Right atrium auricular region (tissue), 2 donors: Measurements from ENCODE around the gene DKK3. TPM values are rescaled to one million over a fixed set of nuclear protein-coding genes. Genes with fewer than 3 reads are reported as not detected.
A peak's percentile ranks its signal among the peaks of the same experiment; 100 is the strongest.

Experiments
- DNase-seq: peaks from one replicate; pipeline ENCODE4 v3.0.0-alpha.2; 2019; ENCODE audit warnings: low spot score
- H3K27ac ChIP-seq, 2 donors: fragments of 200-600 bp; sonication (generic); 1 replicate in 1 of 2; 2 replicates in 1 of 2; pipeline ENCODE4 v1.5.1; 2016 to 2019
- H3K27me3 ChIP-seq, 2 donors: fragments of 200-600 bp; sonication (generic); one replicate each; pipeline versions ENCODE4 v1.5.1 to v1.6.0; 2017 to 2019
- H3K36me3 ChIP-seq: fragments of 200-600 bp; sonication (generic); one replicate; pipeline ENCODE4 v1.5.1; 2016
- H3K4me1 ChIP-seq, 2 donors: fragments of 200-600 bp; sonication (generic); one replicate each; pipeline versions ENCODE4 v1.5.1 to v1.6.0; 2017 to 2019
- H3K4me3 ChIP-seq, 2 donors: fragments of 200-600 bp; sonication (generic); 1 replicate in 1 of 2; 2 replicates in 1 of 2; pipeline ENCODE4 v1.5.1; 2017 to 2019; ENCODE audit warnings: mild to moderate bottlenecking in 1 of 2, moderate library complexity in 1 of 2
- H3K9me3 ChIP-seq, 2 donors: fragments of 200-600 bp; sonication (generic); one replicate each; pipeline ENCODE4 v1.5.1; 2019
- total RNA-seq, 2 donors: library from RNA; depleted of rRNA; stranded (reverse); fragments of >200 nt; gene quantifications; one replicate each; pipeline ENCODE4 v1.1.0, GENCODE V29; 2016
- TF ChIP-seq, protein P1 (sequence below), 2 donors: fragments of 200-600 bp; sonication (generic); IDR thresholded peaks; one replicate each; pipeline ENCODE4 v1.5.1; 2019; ENCODE audit warnings: antibody characterized with exemption in 2 of 2

DKK3 gene
- total RNA-seq, 2 donors from 2014 or later: 2,934 to 5,316 TPM

DNA sequence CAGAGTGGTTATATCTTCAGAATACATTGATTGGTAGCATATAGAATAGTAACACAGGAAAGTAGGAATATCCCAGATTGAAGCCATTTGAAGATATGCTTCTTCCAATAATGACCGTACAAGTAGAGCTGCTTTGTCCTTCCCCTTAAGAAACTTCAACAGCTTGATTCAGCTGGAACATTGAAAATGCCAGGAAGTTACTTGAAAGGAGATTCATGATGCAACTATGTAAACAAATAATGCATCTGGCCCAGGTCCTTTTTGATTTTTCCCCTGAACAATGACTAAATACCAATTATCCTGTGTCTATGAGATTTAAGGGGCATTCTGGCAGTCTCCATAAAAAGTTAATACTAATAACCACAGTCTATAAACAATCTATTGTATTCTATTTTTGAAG, 3.0 kb downstream of the DKK3 start:
- no peak for DNase-seq
- H3K36me3 ChIP-seq: peaks cover 24% of the 10 kb centered on the region
- H3K27me3 ChIP-seq: no peaks in the 10 kb centered on the region
- TF ChIP-seq, protein P1, sequence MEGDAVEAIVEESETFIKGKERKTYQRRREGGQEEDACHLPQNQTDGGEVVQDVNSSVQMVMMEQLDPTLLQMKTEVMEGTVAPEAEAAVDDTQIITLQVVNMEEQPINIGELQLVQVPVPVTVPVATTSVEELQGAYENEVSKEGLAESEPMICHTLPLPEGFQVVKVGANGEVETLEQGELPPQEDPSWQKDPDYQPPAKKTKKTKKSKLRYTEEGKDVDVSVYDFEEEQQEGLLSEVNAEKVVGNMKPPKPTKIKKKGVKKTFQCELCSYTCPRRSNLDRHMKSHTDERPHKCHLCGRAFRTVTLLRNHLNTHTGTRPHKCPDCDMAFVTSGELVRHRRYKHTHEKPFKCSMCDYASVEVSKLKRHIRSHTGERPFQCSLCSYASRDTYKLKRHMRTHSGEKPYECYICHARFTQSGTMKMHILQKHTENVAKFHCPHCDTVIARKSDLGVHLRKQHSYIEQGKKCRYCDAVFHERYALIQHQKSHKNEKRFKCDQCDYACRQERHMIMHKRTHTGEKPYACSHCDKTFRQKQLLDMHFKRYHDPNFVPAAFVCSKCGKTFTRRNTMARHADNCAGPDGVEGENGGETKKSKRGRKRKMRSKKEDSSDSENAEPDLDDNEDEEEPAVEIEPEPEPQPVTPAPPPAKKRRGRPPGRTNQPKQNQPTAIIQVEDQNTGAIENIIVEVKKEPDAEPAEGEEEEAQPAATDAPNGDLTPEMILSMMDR (IDR thresholded peaks at IDR 0.05): no peak
- peaks cover 0 to 52% of the 10 kb centered on the region in 2 donors for H3K4me1 ChIP-seq
- peak overlapping the region; percentile 89 to 94 for H3K27ac ChIP-seq
- no peaks in the 10 kb centered on the region for H3K9me3 ChIP-seq
- peak overlapping the region in 1 of 2 donors; percentile 74 for H3K4me3 ChIP-seq

DNA sequence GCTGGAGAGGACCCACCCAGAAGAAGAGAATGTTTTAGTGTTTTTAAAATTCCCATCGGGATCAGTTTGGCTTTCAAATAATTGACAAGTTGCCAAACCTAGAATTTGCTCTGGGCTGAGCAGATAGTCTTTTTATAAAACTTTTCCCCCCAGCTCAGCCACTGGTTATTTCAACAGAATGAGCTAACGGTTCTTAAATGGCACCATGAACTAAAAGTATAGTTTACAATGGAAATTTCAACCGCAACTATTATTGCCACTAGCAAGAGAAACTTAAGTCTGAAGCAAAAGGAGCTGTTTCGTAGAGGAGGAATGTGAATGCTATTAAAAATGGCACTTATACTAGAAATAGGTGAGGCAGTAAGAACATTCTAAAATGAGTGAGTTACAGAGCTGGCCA, 3.4 kb downstream of the DKK3 start:
- Histone ChIP-seq H3K27me3 (no peaks in the 10 kb centered on the region), H3K4me1 (peaks cover 0 to 51% of the 10 kb centered on the region in 2 donors), H3K27ac (peak overlapping the region; percentile 89 to 94), H3K36me3 (peaks cover 28% of the 10 kb centered on the region), H3K4me3 (peak overlapping the region in 1 of 2 donors; percentile 74), H3K9me3 (no peaks in the 10 kb centered on the region)
- TF ChIP-seq, protein P1 (IDR thresholded peaks at IDR 0.05): no peak
- DNase-seq: no peak

DNA sequence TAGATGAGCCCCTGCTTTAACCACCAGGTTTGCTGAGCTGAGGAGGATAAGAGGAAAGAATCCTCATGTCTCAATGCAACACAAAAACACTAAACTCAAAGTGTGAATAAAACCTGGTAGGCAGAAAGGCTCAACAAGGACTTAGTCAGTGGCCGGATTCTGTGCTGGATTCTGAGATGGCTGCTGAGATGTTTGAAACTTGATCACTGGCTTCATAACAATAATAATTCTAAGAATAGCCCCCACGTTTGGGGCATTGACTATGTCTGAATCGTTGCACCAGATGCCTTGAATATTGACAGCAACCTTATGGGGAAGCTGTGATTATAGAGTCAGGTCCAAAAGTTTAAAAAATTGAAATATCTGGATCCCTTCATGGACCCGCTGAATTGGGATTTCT, 4.6 kb downstream of the DKK3 start:
- Histone ChIP-seq H3K27me3 (no peaks in the 10 kb centered on the region), H3K27ac (peak overlapping the region; percentile 89 to 94), H3K9me3 (no peaks in the 10 kb centered on the region), H3K4me3 (peak overlapping the region in 1 of 2 donors; percentile 74), H3K36me3 (peaks cover 34% of the 10 kb centered on the region), H3K4me1 (peaks cover 0 to 44% of the 10 kb centered on the region in 2 donors)
- TF ChIP-seq, protein P1 (IDR thresholded peaks at IDR 0.05): no peak
- no peak for DNase-seq

DNA sequence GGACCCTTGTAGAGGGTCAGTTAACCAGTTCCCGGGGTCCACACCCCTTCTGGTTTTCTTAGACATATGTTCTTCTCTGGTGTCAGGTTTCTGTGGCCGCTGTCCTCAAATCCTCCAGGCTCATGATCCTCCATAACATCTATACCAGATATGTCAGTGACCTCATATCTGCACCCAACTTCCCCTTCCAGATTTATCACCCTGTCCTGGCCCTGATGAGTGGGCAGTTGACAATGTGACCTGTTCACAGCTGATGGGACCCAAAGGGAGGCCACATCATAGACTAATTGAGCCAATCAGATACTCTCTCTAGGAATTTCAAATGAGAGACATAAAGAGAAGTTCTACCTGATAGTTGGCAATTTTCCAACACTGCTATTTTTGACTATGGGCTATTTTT, 5.1 kb downstream of the DKK3 start:
- TF ChIP-seq, protein P1 (IDR thresholded peaks at IDR 0.05): no peak
- peak overlapping the region; percentile 89 to 94 for H3K27ac ChIP-seq
- no peak for DNase-seq
- no peak overlapping the region for H3K4me3 ChIP-seq
- peaks cover 0 to 46% of the 10 kb centered on the region in 2 donors for H3K4me1 ChIP-seq
- no peaks in the 10 kb centered on the region for H3K27me3 ChIP-seq
- no peaks in the 10 kb centered on the region for H3K9me3 ChIP-seq
- H3K36me3 ChIP-seq: peaks cover 39% of the 10 kb centered on the region

DNA sequence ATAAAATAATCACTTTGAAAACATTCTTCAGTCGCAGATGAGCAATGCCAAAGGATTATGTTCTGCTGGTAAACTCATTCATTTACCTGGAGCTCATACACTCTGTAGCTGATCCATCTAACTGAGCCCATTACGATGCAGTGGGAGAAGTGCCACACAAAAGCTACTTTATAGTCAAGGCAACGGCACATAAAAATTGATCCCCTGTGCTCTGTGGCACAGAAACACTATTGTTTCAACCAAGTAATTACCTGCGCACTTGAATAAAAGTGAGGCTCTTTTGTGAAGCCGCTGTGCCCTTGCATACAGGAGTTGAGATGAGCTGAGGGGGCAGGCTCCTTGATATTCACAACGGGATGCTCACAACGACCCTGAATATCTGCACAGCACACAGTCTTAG, 7.2 kb downstream of the DKK3 start:
- Histone ChIP-seq H3K27me3 (no peaks in the 10 kb centered on the region), H3K4me1 (peaks cover 0 to 38% of the 10 kb centered on the region in 2 donors), H3K36me3 (peaks cover 56% of the 10 kb centered on the region), H3K9me3 (no peaks in the 10 kb centered on the region), H3K4me3 (no peak overlapping the region), H3K27ac (no peak overlapping the region)
- no peak for DNase-seq
- TF ChIP-seq, protein P1 (IDR thresholded peaks at IDR 0.05): no peak
